Esophagus muscularis mucosa (tissue), 4 donors: ENCODE measurements around the gene SLC24A3.

Experiments
- EP300 ChIP-seq: sonication (generic); formaldehyde crosslinking; IDR thresholded peaks from one replicate; pipeline ENCODE4 v1.6.1; 2017; ENCODE audit warnings: antibody characterized with exemption
- POLR2A ChIP-seq: fragments of 450-650 bp; IDR thresholded peaks from one replicate; pipeline ENCODE4 v1.6.1; 2017; ENCODE audit warnings: antibody characterized with exemption, moderate library complexity, mild to moderate bottlenecking, low read depth
- POLR2AphosphoS5 ChIP-seq, 2 donors: sonication (generic); formaldehyde crosslinking; IDR thresholded peaks; one replicate each; pipeline ENCODE4 v1.6.1; 2017; ENCODE audit warnings: antibody characterized with exemption in 2 of 2
- TF ChIP-seq, protein P1 (sequence below), 3 experiments: fragments of 200-600 bp in 2 of 3; fragments of 450-650 bp in 1 of 3; sonication (generic) in 2 of 3; IDR thresholded peaks; one replicate each; pipeline ENCODE4 v1.5.1; 2017 to 2019; ENCODE audit warnings: antibody characterized with exemption in 3 of 3, mild to moderate bottlenecking in 2 of 3, moderate library complexity in 1 of 3

DNA sequence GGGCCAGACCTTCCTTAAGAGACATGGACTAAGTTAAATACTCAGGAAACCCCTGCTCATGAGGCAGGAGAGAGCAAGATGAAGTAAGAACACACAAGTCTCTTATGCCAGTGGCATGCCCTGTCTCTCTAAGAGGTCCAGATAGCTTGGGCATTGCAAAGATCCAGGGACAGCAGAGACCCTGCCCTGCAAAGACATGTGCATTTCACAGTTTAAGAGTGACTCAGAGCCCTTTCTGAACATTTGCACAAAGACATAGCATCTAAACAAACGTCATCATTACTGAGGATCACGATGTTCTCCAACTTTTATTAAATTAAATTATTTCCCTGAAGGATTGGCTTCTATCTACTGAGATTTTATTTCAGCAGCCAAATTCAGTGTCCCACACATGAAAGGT, 315.1 kb downstream of the SLC24A3 start:
- TF ChIP-seq, protein P1, sequence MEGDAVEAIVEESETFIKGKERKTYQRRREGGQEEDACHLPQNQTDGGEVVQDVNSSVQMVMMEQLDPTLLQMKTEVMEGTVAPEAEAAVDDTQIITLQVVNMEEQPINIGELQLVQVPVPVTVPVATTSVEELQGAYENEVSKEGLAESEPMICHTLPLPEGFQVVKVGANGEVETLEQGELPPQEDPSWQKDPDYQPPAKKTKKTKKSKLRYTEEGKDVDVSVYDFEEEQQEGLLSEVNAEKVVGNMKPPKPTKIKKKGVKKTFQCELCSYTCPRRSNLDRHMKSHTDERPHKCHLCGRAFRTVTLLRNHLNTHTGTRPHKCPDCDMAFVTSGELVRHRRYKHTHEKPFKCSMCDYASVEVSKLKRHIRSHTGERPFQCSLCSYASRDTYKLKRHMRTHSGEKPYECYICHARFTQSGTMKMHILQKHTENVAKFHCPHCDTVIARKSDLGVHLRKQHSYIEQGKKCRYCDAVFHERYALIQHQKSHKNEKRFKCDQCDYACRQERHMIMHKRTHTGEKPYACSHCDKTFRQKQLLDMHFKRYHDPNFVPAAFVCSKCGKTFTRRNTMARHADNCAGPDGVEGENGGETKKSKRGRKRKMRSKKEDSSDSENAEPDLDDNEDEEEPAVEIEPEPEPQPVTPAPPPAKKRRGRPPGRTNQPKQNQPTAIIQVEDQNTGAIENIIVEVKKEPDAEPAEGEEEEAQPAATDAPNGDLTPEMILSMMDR (IDR thresholded peaks at IDR 0.05), result no peak
- TF ChIP-seq POLR2A (no peak), POLR2AphosphoS5 (IDR thresholded peaks at IDR 0.05) (no peak), EP300 (no peak)
